HL-60 (cell line): ENCODE measurements around the gene SZT2.

Experiments
- DNase-seq, 2 experiments: peaks; one replicate each; pipeline ENCODE4 v3.0.0-alpha.2; 2010 to 2020; ENCODE audit warnings: low read depth in 1 of 2, low spot score in 1 of 2
- H3K27ac ChIP-seq: fragments of 250-450 bp; sonication (Bioruptor Pico); replicated peaks from 2 replicates; pipeline ENCODE4 v1.5.1; 2020; ENCODE audit warnings: mild to moderate bottlenecking, moderate library complexity
- H3K27me3 ChIP-seq: fragments of 250-450 bp; sonication (Bioruptor Pico); 2 replicates; pipeline ENCODE4 v1.5.1; 2021; ENCODE audit warnings: mild to moderate bottlenecking, moderate library complexity; ENCODE audit not compliant: insufficient read depth, poor library complexity, severe bottlenecking
- H3K4me3 ChIP-seq: replicated peaks from 2 replicates; pipeline ENCODE4 v1.5.1; 2011; ENCODE audit warnings: mild to moderate bottlenecking, control low read depth, low read length; ENCODE audit not compliant: insufficient read depth
- GABPA ChIP-seq: IDR thresholded peaks from 2 replicates; pipeline ENCODE4 v1.6.1; 2012; ENCODE audit warnings: low read depth
- POLR2AphosphoS5 ChIP-seq: IDR thresholded peaks from 2 replicates; pipeline ENCODE4 v1.6.1; 2012; ENCODE audit warnings: low read depth
- SPI1 ChIP-seq: IDR thresholded peaks from 2 replicates; pipeline ENCODE4 v1.6.1; 2012; ENCODE audit warnings: low read depth, mild to moderate bottlenecking, borderline replicate concordance
- TF ChIP-seq, protein P1 (sequence below): IDR thresholded peaks from 2 replicates; pipeline ENCODE4 v1.6.1; 2012; ENCODE audit warnings: low read depth; ENCODE audit not compliant: insufficient replicate concordance
- TF ChIP-seq, protein P2 (sequence below): IDR thresholded peaks from one replicate; pipeline ENCODE4 v1.5.1; 2011; ENCODE audit warnings: low read length, control low read depth, inconsistent platforms; ENCODE audit not compliant: insufficient read depth

SZT2 gene

DNA sequence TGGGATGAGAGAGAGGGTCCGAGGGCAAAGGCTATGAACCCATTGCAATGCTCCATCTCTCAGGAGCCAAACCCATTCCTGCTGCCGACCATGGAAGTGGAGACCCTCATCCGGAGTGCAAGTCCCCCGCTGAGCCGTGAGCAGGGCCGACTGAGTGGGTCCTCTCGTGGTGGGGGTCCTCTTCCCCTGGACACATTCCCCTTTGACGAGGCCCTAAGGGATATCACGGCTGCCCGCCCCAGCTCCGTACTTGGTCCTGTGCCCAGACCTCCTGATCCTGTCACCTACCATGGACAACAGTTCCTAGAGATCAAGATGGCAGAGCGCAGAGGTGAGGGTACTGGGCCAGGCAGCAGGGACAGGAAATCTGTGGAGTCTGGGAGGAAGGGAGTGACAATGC is 53.1 kb downstream of the SZT2 start:
- Histone ChIP-seq H3K4me3 (no peak overlapping the region), H3K27ac (no peak overlapping the region), H3K27me3 (no peaks in the 10 kb centered on the region)
- DNase-seq, result no peak
- no peak for TF ChIP-seq POLR2AphosphoS5
- TF ChIP-seq, protein P1, sequence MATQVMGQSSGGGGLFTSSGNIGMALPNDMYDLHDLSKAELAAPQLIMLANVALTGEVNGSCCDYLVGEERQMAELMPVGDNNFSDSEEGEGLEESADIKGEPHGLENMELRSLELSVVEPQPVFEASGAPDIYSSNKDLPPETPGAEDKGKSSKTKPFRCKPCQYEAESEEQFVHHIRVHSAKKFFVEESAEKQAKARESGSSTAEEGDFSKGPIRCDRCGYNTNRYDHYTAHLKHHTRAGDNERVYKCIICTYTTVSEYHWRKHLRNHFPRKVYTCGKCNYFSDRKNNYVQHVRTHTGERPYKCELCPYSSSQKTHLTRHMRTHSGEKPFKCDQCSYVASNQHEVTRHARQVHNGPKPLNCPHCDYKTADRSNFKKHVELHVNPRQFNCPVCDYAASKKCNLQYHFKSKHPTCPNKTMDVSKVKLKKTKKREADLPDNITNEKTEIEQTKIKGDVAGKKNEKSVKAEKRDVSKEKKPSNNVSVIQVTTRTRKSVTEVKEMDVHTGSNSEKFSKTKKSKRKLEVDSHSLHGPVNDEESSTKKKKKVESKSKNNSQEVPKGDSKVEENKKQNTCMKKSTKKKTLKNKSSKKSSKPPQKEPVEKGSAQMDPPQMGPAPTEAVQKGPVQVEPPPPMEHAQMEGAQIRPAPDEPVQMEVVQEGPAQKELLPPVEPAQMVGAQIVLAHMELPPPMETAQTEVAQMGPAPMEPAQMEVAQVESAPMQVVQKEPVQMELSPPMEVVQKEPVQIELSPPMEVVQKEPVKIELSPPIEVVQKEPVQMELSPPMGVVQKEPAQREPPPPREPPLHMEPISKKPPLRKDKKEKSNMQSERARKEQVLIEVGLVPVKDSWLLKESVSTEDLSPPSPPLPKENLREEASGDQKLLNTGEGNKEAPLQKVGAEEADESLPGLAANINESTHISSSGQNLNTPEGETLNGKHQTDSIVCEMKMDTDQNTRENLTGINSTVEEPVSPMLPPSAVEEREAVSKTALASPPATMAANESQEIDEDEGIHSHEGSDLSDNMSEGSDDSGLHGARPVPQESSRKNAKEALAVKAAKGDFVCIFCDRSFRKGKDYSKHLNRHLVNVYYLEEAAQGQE, result no peak
- TF ChIP-seq SPI1, result no peak
- TF ChIP-seq, protein P2, sequence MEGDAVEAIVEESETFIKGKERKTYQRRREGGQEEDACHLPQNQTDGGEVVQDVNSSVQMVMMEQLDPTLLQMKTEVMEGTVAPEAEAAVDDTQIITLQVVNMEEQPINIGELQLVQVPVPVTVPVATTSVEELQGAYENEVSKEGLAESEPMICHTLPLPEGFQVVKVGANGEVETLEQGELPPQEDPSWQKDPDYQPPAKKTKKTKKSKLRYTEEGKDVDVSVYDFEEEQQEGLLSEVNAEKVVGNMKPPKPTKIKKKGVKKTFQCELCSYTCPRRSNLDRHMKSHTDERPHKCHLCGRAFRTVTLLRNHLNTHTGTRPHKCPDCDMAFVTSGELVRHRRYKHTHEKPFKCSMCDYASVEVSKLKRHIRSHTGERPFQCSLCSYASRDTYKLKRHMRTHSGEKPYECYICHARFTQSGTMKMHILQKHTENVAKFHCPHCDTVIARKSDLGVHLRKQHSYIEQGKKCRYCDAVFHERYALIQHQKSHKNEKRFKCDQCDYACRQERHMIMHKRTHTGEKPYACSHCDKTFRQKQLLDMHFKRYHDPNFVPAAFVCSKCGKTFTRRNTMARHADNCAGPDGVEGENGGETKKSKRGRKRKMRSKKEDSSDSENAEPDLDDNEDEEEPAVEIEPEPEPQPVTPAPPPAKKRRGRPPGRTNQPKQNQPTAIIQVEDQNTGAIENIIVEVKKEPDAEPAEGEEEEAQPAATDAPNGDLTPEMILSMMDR, result no peak
- no peak for TF ChIP-seq GABPA

DNA sequence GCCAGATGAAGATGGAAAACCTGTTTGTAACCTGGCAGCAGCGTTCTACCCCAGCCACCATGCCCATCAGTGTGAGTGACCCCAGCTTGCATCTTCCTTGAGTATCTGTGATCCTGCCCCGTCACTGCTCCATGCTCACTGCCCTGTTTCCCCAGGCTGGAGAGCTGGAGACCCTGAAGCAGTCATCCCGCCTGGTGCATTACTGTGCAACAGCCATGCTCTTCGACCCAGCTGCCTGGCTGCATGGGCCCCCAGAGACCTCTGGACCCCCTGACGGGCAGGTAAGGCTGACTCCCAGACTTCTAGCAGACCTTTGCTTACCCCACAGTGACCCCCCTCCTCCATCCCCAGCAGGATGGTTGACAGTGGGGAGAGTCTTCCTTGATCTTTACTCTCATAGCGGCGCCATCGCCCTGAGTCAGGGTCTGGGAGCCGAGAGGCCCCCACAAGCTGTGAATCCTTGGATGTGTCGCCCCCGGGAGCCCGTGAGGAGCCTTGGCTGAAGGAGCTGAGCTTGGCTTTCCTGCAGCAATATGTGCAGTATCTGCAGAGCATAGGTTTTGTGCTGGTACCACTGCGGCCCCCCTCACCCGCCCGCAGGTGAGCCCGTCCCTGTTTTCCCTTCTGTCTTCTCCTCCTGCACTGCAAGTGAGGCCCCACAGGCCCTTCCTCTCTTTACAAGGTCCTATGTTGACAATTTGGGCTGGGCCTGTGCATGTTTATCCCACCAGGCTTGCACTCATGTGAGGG is 53.7 kb downstream of the SZT2 start:
- DNase-seq, result no peak
- TF ChIP-seq GABPA, result no peak
- TF ChIP-seq, protein P2, result no peak
- TF ChIP-seq POLR2AphosphoS5, result no peak
- no peak for TF ChIP-seq SPI1
- TF ChIP-seq, protein P1, result no peak
- Histone ChIP-seq H3K27me3 (no peaks in the 10 kb centered on the region), H3K27ac (no peak overlapping the region), H3K4me3 (no peak overlapping the region)

DNA sequence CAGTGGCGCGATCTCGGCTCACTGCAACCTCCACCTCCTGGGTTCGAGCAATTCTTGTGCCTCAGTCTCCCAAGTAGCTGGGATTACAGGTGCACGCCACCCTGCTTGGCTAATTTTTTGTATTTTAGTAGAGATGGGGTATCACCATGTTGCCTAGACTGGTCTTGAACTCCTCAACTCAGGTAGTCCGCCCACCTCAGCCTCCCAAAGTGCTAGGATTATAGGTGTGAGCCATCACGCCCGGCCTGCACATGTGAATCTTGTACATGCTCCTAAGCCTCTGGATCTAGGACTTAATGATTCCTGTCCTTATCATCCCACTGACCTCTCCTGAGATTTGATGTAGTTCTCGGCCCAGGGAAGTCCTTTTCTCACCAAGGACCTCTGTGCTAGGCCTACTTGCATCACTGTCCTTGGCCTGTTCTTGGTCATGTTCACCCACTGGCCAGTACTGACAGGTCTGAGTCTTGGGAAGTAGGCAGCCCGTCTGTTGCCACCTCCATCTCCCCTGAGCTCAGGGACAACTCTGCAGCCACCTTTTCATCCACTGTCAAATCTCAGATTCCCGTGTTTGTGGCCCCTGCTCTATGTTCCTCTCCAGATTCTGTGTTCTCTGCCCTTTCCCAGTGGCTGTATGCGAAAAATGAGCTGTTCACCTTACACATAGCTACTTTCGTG is 54.6 kb downstream of the SZT2 start:
- TF ChIP-seq GABPA, result no peak
- no peak for TF ChIP-seq POLR2AphosphoS5
- TF ChIP-seq, protein P2, result no peak
- TF ChIP-seq, protein P1, result no peak
- no peak for TF ChIP-seq SPI1
- H3K4me3 ChIP-seq, result no peak overlapping the region
- H3K27ac ChIP-seq, result no peak overlapping the region
- DNase-seq, result no peak
- no peaks in the 10 kb centered on the region for H3K27me3 ChIP-seq
